CMK (cell line): Measurements from ENCODE around the gene PDZD11.
"Not testable (repeated sequence)": the region's sequence is repeated elsewhere in the genome, so short reads cannot be mapped to it uniquely, and the experiment has no call there.

ENCODE experiments used
- DNase-seq: peaks from one replicate; pipeline ENCODE4 v3.0.0-alpha.2; 2010; ENCODE audit warnings: low read depth

Gene PDZD11, protein sequence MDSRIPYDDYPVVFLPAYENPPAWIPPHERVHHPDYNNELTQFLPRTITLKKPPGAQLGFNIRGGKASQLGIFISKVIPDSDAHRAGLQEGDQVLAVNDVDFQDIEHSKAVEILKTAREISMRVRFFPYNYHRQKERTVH

DNA sequence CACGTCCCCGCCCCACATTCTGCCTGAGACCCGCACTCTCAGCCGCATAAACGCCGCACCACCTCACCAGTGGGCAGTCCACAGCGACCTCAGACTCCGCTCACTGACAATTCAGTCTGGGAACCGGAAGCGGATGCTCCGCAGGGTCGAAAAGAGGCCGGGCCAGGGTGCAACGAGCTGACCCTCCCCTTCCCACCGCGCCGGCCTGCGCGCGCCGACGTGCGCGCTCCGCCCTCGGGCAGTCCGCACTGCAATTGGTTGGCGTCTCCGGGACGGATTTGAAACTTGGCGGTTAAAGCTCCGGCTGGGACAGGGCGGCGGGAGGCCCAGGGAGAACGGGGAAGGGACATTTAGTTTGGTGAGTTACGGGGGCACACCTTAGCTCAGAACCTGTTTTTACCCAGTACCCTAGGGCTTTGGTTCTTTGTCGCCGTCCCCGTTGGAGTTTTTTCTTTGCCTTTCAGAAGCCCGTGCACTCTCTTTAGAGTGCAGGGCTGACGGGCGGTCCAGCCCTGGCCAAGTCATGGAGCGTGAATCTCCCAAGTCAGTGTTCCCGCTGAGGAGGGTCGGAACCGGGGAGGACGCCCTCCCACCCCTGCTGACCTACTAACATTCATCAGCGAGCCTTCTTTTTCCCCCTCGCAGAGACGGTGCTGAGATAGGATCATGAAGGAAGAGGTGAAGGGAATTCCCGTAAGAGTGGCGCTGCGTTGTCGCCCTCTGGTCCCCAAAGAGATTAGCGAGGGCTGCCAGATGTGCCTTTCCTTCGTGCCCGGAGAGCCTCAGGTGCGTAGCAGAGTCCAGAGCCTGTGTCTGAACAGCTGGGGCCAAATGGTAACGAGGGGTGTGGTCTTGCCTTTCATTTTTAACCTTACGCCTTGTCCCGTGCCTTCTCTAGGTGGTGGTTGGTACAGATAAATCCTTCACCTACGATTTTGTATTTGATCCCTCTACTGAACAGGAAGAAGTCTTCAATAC, at the start of gene PDZD11, which contains the start of gene KIF4A:
PDZD11 (minus strand) TSS at position 135 of the 978 bp plus-strand sequence. CDS start 586 bp downstream, outside the sequence.
KIF4A (plus strand) TSS at position 312 of the 978 bp plus-strand sequence; CDS start at position 667, 355 bp downstream.
- DNase-seq = peak; percentile 48

DNA sequence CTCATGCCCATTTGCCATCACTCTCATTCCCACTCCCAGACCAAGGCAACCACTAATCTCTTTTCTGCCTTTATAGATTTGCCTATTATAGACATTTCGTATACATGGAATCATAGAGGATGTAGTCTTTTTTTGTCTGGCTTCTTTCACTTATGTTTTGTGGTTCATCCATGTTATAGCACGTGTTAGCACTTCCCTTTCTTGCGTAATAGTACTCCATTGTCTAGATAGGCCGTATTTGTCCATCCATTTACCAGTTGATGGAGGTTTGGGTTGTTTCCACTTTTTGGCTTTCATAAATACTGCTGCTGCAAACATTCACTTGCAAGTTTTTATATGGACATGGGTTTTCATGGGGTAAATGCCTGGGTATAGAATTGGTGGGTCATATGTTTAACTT, 48.6 kb upstream of the PDZD11 start:
- no peak for DNase-seq

DNA sequence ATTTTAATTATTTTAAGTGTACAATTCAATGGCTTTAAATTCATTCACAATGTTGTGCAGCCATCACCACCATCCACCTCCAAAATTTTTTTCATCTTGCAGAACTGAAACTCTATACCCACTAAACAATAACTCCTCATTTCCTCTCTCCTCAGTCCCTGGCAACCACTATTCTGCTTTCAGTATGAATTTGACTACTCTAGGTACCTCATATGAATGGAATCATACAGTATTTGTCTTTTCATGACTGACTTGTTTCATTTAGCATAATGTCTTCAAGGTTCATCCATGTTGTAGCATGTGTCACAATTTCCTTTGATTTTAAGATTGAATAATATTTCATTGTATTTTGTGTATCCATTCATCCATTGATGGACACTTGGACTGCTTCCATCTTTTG, 47.0 kb upstream of the PDZD11 start:
- DNase-seq = no peak

DNA sequence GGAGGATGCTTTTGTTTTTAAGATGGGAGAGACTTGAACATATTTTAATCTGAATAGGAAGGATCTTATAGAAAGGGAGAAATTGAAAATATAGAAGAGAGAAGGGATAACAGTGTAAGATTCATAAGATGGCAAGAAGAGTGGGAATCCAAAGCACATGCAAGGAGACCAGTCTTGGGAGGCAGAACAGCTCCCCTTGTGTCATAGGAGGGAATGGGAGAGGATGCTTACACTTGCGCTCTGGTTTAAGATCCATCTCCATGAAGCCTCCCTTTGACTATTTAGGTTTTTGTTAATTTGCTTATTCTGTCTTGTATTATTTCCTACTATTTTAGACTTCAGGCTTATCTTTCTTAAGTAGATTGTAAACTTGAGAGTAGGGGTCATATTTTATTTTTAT, 42.9 kb upstream of the PDZD11 start:
- no peak for DNase-seq

DNA sequence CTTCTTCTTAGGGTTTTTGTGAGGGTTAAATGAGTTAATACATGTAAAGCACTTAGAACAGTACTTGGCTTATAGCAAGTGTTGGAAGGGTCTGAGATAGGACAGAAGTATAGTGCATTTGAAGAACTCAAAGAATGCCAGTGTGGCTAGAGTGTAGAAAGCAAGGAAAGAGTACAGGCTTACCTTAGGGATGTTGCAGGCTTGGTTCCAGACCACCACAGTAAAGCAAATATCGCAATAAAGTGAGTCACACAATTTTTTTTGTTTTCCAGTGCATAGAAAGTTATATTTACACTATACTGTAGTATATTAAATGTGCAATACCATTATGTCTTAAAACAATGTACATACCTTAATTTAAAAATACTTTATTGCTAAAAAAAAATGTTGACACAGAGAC, 41.4 kb upstream of the PDZD11 start:
- no peak for DNase-seq

DNA sequence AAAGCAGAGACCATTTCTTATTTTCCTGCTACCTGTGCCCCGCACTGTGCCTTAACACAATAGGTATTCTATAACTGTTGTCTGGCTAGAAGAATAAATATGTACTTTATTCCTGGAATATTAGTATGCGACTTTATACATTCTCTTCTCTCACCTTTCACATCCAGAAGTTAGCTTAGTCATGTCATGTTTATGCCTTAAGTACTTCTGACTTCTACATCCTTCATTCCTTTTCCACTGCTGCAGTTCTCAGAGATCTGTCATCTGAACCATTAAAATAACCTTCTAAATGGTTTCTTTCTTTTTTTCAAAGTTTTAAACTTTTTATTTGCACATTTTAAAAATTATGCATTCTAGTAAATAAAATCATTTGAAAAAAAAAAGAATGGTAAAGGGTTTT, 34.6 kb upstream of the PDZD11 start:
- no peak for DNase-seq

DNA sequence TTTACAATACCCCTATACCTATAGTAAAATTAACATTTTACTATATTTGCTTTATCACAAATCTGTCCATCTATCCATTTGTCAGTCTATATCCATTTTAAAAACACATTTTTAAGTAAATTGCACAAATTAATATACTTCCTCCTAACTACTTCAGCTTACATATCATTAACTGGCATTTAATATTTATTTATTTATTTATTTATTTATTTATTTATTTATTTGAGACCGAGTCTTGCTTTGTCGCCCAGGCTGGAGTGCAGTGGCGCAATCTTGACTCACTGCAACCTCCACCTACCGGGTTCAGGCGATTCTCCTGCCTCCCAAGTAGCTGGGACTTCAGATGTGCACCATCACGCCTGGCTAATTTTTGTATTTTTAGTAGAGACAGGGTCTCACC, 33.9 kb upstream of the PDZD11 start:
- DNase-seq = not testable (repeated sequence)

DNA sequence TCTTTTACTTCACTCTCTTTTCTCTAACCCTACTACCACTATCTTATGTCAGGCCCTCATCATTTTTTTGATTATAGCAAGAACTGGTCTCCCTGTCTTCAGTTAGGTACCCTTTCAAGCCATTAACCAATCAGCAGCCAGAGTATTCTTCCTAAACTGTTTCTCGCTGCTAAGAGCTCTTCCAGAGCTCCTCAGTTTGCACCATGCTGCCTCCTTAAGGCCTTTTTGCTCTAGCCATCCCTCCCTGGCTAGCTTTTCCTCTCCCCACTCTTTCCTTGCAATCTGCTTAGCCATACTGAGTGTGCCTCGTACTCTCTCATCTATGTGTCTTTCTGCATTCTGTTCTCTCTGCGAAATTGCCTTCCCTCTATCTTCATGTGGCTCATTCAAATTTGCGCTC, 33.1 kb upstream of the PDZD11 start:
- no peak for DNase-seq

DNA sequence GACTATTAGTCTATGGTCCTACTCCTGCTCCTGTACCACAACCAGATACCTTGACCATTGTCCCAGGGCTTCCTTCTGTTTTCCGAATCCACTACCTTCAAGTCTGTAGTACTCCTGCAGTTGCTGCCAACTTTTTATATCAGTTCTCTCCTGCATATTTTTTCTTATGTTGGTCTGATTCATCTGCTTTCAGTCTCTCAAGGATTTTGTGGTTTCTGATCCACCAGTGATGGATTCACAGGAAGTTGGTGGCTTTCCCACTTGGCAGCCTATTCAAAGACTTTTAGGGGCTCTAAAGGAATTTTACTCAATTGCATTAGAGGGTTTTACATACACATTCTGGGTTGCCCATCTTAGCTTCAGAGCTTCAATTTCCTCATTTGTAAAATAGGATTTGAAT, 23.8 kb upstream of the PDZD11 start:
- DNase-seq = no peak

DNA sequence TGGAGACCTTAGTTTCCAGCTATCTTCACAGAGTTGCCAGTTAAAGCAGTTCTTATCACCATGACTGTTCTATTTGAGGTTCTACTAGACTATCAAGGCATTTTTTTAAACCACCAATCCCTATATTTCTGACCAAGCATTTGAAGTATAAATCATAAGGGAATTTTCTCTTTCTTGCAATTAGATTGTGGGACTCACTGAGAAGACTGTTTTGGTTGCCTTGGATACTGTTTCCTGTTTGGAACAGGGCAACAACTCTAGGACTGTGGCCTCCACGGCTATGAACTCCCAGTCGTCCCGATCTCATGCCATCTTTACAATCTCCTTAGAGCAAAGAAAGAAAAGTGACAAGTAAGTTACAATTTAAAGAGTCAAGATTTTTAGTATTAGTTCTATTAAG, 12.0 kb upstream of the PDZD11 start:
- DNase-seq = no peak

DNA sequence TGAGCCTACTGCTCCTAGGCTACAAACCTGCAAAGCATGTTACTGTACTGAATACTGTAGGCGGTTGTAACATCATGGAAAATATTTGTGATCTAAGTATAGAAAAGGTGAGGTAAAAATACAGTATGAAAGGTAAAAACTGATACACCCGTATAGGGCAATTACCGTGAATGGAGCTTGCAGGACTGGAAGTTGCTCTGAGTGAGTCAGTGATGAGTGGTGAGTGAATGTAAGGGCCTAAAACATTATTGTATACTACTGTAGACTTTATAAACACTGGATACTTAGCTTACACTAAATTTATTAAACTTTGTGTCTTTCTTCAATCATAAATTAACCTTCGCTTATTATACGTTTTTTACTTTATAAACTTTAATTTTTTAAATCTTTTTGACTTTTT, 3.9 kb upstream of the PDZD11 start:
- DNase-seq = no peak

DNA sequence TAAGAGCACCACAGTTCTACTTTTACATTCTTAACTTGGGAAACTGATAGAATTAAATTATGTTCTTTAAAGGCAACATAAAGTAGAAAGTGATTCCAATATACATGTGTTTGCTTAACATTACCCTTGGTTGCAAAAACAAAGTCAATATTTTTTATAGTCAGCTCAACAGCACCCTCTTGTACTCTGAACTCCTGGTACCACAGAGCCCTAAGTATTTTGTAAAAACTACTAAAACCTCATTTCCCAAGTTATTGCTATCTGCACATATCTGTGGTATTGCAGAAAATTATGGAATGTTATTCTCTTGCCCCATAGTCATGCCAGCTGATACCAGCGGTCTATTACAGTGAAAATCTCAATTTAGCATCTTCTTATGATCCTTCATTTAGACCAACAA, 3.1 kb upstream of the PDZD11 start:
- no peak for DNase-seq

DNA sequence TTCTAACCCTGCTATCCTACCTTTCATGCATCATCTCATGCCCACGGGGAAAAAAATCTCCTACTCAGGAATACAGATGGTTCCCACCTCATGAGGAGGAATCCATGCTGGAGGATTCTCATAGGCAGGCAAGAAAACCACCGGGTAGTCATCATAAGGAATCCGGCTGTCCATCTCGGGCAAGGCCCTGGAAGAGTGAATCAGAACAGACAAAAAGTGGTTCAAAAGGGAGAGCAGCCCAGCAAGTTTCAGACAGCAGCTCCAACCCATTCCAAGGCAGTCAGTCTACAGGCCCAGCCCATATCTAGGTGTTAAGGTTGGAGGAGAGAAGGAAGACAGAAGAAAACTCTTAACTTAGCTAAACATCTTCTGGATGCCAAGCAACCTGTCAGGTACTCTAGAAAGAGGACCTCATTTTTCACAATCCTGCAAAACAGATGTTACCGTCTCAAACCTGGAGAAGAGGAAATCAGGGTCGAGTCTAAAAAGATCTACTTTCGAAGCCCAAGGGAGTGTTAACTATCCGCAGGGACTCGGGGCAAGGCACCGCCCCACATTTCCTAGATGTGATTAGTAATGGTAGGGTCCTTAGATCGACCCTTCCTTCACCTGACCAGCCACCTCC, 447 bp downstream of the PDZD11 start:
- no peak for DNase-seq

DNA sequence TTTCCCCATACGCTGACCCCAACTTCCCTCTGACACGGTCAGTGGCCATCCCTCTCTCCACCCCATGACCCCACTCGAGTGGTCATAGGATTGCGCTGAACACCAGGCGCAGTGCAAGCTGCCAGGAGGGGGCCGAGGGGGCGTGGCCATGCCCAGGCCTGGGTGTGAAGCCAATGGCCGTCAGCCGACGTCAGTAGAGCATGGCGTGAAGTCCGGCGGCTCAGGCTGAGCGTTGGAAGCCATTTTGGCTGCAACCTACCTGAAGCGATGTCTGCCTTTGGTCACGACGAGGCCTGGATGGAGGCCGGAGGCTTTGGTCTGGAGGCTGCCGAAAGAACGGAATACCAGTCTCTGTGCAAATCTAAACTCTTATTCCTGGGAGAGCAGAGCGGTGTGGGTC, 7.8 kb downstream of the PDZD11 start, which contains the start of gene RAB41:
RAB41 (plus strand) TSS at position 222 of the 400 bp plus-strand sequence; CDS start at position 268, 46 bp downstream.
- DNase-seq = no peak

DNA sequence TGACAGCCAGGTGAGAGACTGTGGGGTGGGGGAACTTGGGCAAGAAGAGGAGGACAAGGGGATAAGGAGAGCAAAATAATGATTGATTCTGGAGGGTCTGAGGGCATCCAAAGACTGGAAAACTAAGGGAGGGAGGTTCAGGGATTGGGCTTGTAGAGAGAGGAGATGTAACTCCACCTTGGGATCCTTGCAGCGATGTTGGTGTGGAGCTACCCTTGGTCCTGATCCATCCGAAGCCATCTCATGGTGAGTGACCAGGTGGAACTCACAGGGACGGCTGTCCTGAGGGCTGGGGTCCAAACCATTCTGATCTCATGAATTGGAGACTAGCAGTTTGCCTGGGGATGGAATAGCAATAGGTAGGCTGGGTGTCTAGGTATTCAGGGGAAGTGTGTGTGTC, 9.2 kb downstream of the PDZD11 start:
- DNase-seq = no peak

DNA sequence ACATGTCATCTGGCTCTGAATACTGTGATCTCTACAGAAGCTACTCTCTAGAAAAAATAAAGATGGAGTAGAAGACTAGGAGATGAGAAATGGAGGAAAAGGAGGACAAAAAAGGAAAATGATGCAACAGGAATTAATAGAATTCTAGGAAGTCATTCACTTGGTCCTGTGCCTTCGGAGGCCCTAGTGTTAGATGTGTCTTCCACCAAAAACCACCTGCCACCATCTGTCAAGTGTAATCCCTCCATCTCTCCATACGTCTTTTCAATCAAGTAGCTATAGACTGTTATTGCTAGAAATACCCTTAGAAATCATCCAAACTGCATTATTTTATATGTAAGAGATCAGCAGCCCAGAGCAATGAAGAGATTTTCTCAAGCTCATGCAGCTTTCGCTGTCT, 10.6 kb downstream of the PDZD11 start:
- DNase-seq = no peak

DNA sequence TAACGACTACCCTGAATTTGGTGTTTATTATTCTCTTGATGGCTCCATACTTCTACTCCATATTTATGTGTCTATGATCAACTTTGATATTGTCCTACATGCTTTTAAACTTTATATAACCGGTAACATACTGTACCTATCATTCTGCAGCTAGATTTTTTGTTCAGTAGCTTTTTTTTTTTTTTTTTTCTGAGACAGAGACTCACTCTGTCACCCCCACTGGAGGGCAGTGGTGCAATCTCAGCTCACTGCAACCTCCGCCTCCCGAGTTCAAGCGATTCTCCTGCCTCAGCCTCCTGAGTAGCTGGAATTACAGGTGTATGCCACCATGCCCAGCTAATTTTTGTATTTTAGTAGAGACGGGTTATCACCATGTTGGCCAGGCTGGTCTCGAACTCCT, 15.7 kb downstream of the PDZD11 start:
- DNase-seq = not testable (repeated sequence)

DNA sequence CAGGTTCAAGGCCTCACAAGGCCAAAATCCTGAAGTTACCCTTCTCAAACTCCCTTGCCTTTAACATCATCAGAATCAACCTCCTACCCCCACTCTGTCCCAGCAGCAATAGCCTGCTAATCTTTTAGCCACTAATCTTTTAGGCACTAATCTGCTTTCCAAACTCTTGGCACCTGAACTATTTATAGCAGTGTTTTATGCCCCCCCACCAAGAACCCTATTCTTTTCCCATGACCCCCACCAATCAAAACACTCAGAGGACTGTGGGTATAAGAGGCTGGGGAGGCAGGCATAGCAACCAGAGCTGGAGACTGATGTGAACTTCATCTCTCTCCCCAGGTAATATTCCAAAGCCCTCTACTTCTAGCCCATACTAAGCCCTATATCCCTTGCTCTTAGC, 21.7 kb downstream of the PDZD11 start, which contains the start of gene ARR3:
ARR3 (plus strand) TSS at position 301 of the 400 bp plus-strand sequence. CDS start 1,052 bp downstream, outside the sequence.
- DNase-seq = no peak

DNA sequence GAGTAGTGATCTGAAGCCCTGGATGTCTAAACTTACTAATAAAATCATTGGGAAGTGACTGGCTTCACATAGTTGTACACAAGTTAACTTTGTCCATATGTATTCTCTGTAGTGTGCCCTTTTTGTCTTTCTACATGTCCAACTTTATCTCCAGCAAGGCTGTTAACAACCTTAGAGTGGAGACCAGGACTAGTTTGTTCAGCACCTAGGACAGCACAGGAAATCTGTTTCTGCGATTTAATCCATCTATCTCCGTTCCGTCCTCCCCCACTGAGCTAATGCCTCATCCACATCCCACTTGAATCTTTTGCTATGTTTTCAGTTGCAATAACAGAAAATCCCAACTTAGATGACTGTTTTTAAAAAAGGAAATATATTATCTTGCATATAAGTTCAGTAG, 24.9 kb downstream of the PDZD11 start:
- DNase-seq = no peak

DNA sequence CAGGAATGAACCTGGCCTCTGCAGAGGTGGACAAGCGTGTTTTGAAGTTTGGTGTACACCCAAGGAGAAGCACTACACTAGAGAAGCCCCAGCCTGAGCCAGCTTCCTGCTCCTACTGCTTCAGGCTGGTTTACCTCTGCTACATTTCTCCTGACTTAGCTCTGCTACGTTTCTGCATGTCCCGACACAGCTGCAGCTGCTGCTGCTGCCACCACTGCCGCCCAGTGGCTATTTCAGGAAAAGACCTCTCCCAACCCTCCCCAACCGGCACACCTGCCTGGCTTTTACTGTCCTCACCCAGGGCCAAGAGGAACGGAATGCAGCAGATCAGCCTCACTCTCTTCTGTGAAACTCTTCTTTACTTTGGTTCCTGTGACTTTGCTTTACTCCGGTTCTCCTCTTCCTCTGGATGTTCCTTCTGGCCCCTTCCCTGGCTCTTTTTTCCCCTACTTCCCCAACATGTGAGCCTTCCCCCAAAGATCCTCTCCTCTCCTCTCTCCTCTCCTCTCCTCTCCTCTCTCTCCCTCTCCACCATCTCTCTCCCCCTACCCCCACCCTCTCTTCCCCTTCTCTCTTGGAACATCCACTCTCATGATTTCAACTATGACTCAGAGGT, 26.7 kb downstream of the PDZD11 start:
- DNase-seq = no peak

DNA sequence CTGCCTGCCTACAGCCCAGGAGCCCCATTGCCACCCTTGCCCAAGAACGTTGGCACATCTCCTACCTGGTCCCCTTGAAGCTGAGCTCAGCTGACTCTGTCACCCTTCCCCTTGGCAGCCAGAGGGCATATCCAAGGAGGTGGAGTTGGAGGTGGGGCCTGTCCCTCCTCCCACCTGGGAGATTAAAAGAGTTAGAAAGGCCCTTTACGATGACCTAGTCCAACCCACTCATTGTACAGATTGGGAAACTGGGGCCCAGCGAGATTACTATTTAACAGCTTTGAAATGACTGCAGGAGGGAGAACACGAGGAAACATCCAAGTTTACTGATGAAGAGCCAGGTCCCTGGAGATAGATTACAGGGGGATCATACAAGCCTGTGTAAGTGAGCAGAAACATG, 29.6 kb downstream of the PDZD11 start, which contains the start of gene P2RY4:
P2RY4 (minus strand) TSS at position 101 of the 400 bp plus-strand sequence. CDS start 580 bp downstream, outside the sequence.
- no peak for DNase-seq
